ENCODE data around the gene RAB9B.

DNA sequence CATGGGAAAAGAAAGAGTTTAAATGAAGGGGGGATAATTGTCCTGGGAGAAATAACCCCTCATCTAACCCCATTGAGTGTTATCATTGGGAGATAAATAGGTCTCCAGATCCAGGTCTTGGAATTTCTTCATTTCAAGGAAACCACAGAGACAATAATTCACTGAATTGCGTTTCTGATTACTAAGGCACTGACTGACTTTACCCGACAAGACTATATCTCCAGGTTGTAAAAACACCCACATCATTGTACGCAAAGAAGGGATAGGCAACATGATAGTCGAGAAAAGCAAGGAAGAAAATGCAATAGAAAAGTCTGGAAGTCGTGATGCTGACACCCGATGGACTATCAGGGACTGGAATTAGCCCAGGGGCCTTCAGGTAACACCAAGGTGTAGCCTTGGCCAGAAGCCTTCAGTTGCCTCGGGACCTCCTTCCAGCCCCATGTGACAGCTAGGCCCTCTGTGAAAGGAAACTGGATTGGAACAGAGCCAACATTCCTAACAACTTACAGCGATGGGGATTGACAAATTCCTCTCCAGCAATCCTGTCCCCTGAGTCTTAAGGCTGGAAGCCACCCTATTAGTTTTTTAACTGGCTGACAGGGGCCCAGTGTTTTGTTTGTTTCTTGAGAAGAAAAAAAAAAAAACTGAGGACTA lies 46.5 kb upstream of the RAB9B start:
- TF ChIP-seq, protein P1, sequence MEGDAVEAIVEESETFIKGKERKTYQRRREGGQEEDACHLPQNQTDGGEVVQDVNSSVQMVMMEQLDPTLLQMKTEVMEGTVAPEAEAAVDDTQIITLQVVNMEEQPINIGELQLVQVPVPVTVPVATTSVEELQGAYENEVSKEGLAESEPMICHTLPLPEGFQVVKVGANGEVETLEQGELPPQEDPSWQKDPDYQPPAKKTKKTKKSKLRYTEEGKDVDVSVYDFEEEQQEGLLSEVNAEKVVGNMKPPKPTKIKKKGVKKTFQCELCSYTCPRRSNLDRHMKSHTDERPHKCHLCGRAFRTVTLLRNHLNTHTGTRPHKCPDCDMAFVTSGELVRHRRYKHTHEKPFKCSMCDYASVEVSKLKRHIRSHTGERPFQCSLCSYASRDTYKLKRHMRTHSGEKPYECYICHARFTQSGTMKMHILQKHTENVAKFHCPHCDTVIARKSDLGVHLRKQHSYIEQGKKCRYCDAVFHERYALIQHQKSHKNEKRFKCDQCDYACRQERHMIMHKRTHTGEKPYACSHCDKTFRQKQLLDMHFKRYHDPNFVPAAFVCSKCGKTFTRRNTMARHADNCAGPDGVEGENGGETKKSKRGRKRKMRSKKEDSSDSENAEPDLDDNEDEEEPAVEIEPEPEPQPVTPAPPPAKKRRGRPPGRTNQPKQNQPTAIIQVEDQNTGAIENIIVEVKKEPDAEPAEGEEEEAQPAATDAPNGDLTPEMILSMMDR (conservative IDR thresholded peaks at IDR 0.05 in 1 of 2, IDR thresholded peaks at IDR 0.05 in 1 of 2; ENCODE audit: low read depth in 1 of 2, low read length in 2 of 2) = no peak
- no peak for TF ChIP-seq EZH2 (IDR thresholded peaks at IDR 0.05; ENCODE audit: low read length, missing control alignments)
